Fibroblast of skin of scalp (primary cell): ENCODE results near the gene TTBK1.

Source experiments
- DNase-seq: peaks from one replicate; pipeline ENCODE4 v3.0.0-alpha.2; 2013

Gene TTBK1

DNA sequence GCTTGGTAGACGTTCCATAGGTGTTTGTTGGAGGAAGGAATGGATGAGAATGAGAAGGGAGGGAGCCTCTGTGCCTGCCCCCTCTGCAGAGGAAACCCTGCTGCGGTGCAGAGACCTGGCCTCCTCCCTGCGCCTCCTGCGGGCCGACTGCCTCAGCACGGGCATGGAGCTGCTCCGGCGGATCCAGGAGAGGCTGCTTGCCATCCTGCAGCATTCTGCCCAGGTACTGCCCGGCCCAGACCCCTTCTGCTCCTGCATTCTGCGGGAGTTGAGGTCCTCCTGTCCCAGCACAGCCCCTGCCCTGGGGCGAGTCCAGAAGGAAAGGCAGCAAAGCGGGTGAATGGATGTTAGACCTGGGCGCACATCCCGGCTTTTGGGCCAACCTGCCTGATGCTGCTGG is 20.1 kb upstream of the TTBK1 start:
- DNase-seq: no peak

GRCh38 chr6:43226192-43226851 is 17.0 kb upstream of the TTBK1 start:
- DNase-seq: no peak

- peak; percentile 71 for DNase-seq
Observed at GRCh38 chr6:43228951-43229802, 14.1 kb upstream of the TTBK1 start, which contains the start of gene DNPH1. TSS of gene DNPH1 (minus strand) at chr6:43229481. CDS start at chr6:43229456, 25 bp downstream.

DNA sequence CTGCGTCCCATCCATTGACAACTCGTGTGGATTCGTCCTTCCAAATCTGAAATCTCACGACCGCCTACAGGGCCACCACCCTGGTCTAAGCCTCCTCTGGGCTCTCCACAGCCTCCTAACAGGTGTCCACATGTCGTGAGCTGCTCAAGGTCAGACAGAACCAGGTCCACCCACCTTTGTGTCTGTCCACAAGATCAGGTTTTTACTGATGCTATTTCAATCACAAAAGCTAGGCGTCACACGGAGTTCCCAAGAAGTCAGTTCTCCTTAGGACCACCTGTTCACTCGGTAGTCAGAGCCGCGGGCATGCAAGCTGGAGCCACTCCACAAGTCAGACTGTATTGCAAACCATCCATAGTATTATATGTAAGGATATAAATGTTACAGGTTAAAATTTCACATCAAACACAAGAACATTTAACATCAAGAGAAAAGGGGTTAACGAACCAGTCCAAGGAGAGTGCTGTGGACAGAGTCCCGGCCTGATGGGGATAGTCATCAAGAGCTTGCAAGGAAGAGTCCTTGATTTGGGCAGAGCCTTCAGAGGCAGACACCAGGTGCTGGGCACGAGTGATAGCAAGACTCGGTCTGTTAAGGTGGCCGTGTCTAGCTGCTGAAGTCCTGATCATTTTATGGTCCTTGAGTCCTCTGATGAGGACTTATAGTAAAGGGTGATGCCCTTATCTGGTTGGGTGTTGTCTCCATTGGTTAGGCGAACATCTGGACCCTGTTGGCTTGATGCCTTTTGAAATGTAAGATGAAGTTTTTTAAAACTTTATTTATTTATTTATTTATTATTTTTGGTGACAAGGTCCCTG is 13.3 kb upstream of the TTBK1 start:
- no peak for DNase-seq

DNA sequence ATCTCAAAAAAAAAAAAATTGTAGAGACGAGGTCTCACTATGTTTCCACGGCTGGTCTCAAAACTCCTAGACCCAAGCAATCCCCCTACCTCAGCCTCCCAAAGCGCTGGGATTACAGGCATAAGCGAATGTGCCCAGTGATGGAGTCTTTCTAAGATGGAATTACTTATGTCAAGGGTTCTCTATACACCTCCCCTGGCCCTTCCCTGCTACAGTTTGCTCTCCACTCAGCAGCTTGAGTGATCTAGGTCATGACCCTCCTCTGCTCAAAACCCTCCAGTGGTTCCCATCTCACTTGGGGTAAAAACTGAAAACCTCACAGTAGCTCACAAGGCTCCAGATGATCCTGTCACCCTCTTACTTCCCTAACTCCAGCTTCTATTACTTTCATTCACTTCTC is 12.2 kb upstream of the TTBK1 start:
- DNase-seq: no peak

DNA sequence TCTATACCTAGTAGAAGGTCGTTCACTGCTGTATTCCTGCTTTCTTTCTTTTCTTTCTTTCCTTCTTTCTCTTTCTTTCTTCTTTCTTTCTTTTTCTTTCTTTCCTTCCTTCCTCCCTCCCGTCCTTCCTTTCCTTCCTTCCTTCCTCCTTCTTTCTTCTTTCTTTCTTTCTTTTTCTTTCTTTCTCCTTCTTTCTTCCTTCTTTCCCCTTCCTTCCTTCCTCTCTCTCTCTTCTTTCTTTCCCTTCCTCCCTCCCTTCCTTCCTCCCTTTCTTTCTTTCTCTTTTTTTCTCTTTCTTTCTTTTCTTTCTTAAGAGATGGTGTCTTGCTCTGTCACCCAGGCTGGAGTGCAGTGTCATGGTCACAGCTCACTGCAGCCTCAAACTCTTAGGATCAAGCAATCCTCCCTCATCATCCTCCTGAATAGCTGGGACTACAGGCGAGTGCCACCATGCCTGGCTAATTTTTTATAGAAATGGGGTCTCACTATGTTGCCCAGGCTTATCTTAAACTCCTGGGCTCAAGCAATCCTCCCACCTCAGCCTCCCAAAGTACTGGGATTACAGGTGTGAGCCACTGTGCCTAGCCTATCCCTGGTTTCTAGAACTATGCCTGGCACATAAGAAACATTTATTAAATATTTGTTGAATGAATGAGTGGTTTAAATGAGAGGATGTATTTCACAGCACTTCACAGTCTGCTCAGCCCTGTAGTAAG is 11.4 kb upstream of the TTBK1 start:
- DNase-seq: no peak

DNA sequence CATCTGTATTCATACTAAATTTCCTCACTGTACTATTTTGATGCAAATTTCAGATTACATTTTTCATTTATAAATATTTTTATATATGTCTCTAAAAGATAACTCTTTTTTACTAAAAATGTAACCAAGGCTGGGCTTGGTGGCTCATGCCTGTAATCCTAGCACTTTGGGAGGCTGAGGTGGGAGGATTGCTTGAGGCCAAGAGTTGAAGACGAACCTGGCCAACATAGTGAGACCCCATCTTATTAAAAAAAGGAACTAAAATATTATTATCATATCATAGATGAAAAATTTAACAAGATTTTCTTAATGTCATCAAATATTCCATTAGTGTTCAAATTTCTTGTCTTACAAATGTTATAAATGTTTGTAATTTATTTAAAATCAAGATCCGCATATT is 7.4 kb upstream of the TTBK1 start:
- DNase-seq: no peak

GRCh38 chr6:43239054-43239453 is 4.2 kb upstream of the TTBK1 start:
- DNase-seq: no peak

DNA sequence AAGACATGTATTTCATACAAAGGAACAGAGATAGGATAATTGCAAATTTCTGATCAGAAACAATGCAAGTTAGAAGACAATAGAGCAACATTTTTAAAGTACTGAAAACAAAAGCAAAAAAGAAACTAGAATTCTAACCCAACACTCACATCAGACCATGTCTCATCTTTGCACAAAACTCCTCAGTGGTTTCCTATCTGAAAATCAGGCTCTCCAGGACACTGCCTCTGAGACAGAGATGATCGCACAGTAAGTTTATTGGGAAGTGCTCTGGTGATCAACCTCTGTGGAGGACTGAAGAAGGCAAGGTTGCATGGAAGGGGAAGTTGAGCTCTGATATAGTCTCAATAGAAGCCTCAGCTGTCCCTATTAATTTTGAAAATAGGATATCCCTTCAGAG is 2.3 kb upstream of the TTBK1 start:
- DNase-seq: no peak

DNA sequence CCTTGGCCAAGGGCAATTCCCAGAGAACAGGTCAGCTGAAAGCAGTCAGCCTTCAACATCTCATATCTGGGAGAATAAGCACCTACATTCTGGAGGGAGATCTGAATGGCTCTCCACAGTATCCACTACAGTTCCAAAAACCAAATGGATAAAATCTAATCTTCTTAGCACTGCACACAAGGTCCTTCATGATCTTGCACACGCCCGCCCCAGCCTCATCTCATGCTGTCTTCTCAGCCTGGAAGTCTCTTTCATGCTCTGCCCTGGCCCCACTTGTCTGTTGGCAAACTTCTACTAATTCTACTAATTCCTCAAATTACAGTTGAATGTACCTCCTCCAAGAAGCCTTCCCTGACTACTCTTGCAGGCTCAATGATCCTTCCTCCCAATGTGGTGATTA is 1.8 kb upstream of the TTBK1 start:
- no peak for DNase-seq

- DNase-seq: no peak
Observed at GRCh38 chr6:43243664-43244321, 512 bp downstream of the TTBK1 start.

- no peak for DNase-seq
Observed at GRCh38 chr6:43246301-43247113, 3.2 kb downstream of the TTBK1 start.

GRCh38 chr6:43247114-43247999 is 4.1 kb downstream of the TTBK1 start:
- DNase-seq: no peak

DNA sequence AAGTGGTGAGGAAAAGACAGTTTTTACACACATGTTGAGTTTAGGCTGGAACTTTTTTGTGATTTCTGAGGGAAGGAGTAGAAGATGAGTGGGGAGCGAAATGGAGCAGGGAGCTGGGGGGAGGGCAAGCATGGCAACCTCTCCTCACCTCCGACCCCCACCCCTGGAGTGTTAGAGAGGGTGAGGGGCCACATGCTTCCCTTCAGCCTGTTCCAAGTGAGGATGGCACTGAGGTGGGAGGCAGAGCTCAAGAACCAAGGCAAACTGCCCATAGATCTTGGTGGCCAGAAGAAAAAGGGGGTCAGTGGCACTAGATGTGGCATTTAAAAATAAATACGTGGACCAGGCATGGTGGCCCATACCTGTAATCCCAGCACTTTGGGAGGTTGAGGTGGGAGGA is 4.8 kb downstream of the TTBK1 start:
- DNase-seq: no peak

DNA sequence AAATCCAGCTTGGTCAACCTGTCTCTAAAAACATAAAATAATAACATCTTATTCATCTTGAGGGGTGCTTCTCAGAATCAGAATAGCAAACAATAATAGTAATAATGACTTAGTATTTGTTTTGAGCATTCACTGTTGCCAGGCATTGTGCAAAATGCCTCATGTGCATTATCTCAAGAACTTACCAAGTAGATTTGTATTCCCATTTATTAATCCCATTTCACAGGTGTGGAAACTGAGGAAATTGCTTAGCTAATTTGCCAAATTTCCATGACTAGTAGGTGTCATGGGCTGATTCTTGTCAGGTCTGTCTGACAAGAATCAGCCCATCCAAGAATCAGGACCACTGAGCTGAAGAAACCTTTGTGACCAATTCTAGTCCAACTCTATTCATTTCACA is 5.5 kb downstream of the TTBK1 start:
- no peak for DNase-seq

- no peak for DNase-seq
Observed at GRCh38 chr6:43250992-43251373, 7.7 kb downstream of the TTBK1 start.

GRCh38 chr6:43253401-43253800 is 10.1 kb downstream of the TTBK1 start:
- no peak for DNase-seq

DNA sequence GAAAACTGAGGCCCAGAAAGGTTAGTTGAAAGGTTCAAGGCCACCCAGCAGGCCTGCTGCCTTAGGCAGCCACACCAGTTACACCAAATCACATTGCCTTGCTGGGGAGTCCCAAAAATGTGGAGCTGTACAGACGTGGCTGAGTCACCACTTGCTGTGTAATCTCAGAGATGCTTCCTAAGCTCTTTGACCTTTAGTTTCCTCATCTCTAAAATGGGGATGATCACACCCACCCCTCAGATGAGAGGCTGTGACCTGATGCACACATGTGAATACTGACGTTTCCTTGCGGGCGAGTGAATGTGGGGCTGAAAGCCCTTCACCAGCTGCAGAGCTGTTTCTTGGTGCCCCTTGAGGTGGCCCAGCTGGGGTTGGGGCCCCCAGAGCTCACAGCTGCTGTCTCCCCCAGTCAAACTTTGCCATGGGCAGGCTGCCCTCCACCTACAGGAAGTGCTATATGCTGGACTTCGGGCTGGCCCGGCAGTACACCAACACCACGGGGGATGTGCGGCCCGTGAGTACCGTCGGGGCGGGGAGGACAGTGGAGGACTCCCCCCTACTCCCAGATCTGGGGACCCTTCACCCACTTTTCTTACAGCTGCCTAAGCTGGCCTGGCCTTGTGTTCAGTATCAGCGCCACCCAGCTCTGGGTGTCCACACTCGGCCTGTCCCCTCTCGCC is 11.0 kb downstream of the TTBK1 start:
- DNase-seq: no peak

DNA sequence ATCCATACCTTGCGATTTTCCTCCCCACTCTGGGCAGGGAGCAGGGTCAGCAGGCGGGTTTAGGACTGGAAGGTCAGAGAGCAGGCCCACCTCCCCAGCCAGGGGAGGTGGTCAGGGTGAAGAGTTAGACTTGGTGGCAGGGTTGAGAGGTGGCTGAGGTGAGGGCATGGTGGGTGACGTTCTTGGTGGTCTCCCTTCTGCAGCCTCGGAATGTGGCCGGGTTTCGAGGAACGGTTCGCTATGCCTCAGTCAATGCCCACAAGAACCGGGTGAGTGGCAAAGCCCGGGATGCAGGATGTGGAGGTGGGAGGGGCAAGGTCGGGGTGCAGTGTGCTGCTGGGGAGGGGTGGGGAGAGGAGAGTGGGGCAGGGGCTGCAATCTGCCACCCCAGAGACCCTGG is 11.6 kb downstream of the TTBK1 start:
- no peak for DNase-seq
